Measurements from ENCODE around the gene PSMB4.

Gene PSMB4

DNA sequence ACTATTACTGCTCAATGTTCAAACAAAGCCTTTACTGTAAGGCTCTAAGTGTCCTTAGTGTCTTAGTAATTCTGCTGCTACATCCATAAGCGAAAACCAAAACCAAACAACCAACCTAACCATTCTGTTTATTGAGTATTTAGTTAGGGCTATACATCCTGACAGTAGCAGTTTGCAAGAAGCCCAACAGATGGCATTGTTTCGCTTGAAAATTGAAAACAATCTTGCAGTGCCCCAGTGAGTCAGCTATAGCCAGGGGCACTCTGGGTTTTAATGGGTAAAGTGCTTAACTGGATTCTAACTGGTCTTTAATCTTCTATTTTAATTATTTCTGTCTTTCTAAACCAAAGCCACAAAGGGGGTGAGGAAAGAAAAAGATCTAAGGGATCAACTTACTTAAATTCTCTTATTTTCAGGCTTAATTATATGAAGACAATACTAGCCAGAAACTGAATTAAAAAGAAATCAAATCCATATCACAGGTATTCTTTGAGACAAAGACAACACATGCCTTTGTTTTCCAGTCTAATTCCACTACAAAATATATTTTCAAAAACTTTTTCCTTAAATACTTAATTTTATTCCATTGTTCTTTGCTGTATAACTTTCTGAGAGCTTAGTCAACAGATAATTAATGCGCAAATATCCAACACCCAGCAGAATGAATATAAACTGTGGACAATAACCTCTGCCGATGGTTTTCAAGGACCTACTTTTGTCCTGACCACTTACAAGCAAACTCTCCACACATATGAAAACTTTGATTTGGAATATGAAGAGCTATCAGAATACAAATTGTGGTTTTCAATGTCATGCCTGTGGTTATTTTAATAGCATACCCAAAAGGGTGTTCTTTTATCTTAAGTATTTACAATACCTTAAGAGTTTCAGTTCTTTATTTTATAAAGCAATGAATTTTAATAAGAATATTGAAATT, 44.7 kb downstream of the PSMB4 start:
- peak; percentile 90 for DNase-seq (ENCODE audit: low spot score)

DNA sequence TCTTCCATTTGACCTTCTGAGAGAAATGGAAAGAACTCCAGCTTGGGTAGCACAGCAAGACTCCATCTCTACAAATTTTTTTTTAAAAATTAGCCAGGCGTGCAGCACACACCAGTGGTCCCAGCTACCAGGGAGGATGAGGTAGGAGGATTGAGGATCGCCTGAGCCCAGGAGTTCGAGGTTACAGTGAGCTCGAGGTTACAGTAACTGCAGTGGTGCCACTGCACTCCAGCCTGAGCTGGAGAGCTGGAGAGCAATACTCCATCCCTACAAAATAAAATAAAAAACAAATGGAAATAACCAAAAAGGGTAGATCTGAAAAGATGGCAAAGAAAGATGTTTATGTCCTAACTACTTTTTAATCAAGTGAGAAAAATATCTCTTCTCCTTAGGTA, 45.4 kb downstream of the PSMB4 start:
- DNase-seq (ENCODE audit: low spot score): no peak

GRCh38 chr1:151447696-151448095, 48.3 kb downstream of the PSMB4 start:
- DNase-seq (ENCODE audit: low spot score): no peak

Data from AG08395 (cell line).